GM23338 (cell line): ENCODE measurements around the gene KRTAP23-1. TPM values are rescaled to one million over a fixed set of nuclear protein-coding genes. Genes with fewer than 3 reads are reported as not detected.

Experiments
- ATAC-seq: fragments of 200-7000 bp; cut with Tn5 transposase; 3 replicates; pipeline ENCODE4 v1.9.1; 2020
- DNase-seq: peaks from one replicate; pipeline ENCODE4 v3.0.0-alpha.2; 2015; ENCODE audit warnings: low spot score
- H2AFZ ChIP-seq: fragments of 200-600 bp; sonication (generic); 2 replicates; pipeline ENCODE4 v1.8.0; 2016; ENCODE audit warnings: antibody characterized with exemption, mild to moderate bottlenecking, moderate library complexity
- H3F3A ChIP-seq: fragments of 200-600 bp; sonication (generic); replicated peaks from 2 replicates; pipeline ENCODE4 v1.8.0; 2017; ENCODE audit warnings: antibody characterized with exemption, mixed run types, low read depth
- H3K27ac ChIP-seq: fragments of 200-600 bp; sonication (generic); 2 replicates; pipeline ENCODE4 v1.6.1; 2016; ENCODE audit warnings: low read depth
- H3K27me3 ChIP-seq: fragments of 200-600 bp; sonication (generic); 2 replicates; pipeline ENCODE4 v1.8.0; 2016; ENCODE audit warnings: mild to moderate bottlenecking, mixed run types, moderate library complexity; ENCODE audit not compliant: insufficient read depth
- H3K36me3 ChIP-seq: fragments of 200-600 bp; sonication (generic); 2 replicates; pipeline ENCODE4 v1.8.0; 2016; ENCODE audit warnings: mild to moderate bottlenecking; ENCODE audit not compliant: insufficient read depth
- H3K4me1 ChIP-seq: fragments of 200-600 bp; sonication (generic); 2 replicates; pipeline ENCODE4 v1.8.0; 2016; ENCODE audit warnings: mild to moderate bottlenecking, moderate library complexity; ENCODE audit not compliant: insufficient read depth
- H3K4me2 ChIP-seq: fragments of 200-600 bp; sonication (generic); 2 replicates; pipeline ENCODE4 v1.7.1; 2017; ENCODE audit warnings: mixed run types
- H3K4me3 ChIP-seq: fragments of 200-600 bp; sonication (generic); 2 replicates; pipeline ENCODE4 v1.6.1; 2016; ENCODE audit warnings: mixed run types
- H3K79me2 ChIP-seq: fragments of 200-600 bp; sonication (generic); replicated peaks from 2 replicates; pipeline ENCODE4 v1.8.0; 2017; ENCODE audit warnings: mild to moderate bottlenecking; ENCODE audit not compliant: insufficient read depth
- H3K9me2 ChIP-seq: fragments of 200-600 bp; sonication (generic); 2 replicates; pipeline ENCODE4 v1.8.0; 2017; ENCODE audit not compliant: insufficient read depth
- H4K20me1 ChIP-seq: fragments of 200-600 bp; sonication (generic); replicated peaks from 2 replicates; pipeline ENCODE4 v1.8.0; 2017; ENCODE audit warnings: mild to moderate bottlenecking; ENCODE audit not compliant: insufficient read depth
- H3K27ac Mint-ChIP-seq: 2 replicates; pipeline ENCODE4 v1.8.0; 2020; ENCODE audit warnings: inconsistent platforms, mild to moderate bottlenecking, moderate library complexity, mixed read lengths
- H3K27me3 Mint-ChIP-seq: 3 replicates; pipeline ENCODE4 v1.8.0; 2022; ENCODE audit warnings: low read depth, mild to moderate bottlenecking, moderate library complexity, mixed read lengths, inconsistent platforms; ENCODE audit not compliant: insufficient read depth, poor library complexity
- H3K36me3 Mint-ChIP-seq: 3 replicates; pipeline ENCODE4 v1.8.0; 2021; ENCODE audit warnings: low read depth, mild to moderate bottlenecking, inconsistent platforms, moderate library complexity, mixed read lengths
- H3K4me1 Mint-ChIP-seq: 3 replicates; pipeline ENCODE4 v1.8.0; 2020; ENCODE audit warnings: mild to moderate bottlenecking, inconsistent platforms, mixed read lengths
- H3K4me3 Mint-ChIP-seq: 3 replicates; pipeline ENCODE4 v1.8.0; 2021; ENCODE audit warnings: moderate library complexity, mild to moderate bottlenecking, inconsistent platforms, mixed read lengths
- H3K9me3 Mint-ChIP-seq: 3 replicates; pipeline ENCODE4 v1.8.0; 2020; ENCODE audit warnings: moderate library complexity, mild to moderate bottlenecking, inconsistent platforms, mixed read lengths
- CREB1 ChIP-seq: fragments of 250-450 bp; sonication (Bioruptor Pico); IDR thresholded peaks from 2 replicates; pipeline ENCODE4 v1.5.0; 2020; ENCODE audit warnings: low read depth, mild to moderate bottlenecking, moderate library complexity
- ETS1 ChIP-seq: IDR thresholded peaks from 2 replicates; pipeline ENCODE4 v1.6.1; 2016; ENCODE audit warnings: antibody characterized with exemption
- EZH2 ChIP-seq: fragments of 200-600 bp; sonication (generic); IDR thresholded peaks from one replicate; pipeline ENCODE4 v1.8.0; 2017; ENCODE audit warnings: antibody characterized with exemption, mild to moderate bottlenecking, low read depth; ENCODE audit not compliant: unreplicated experiment
- EZH2phosphoT487 ChIP-seq: fragments of 200-600 bp; sonication (generic); IDR thresholded peaks from one replicate; pipeline ENCODE4 v1.8.1; 2018; ENCODE audit warnings: antibody characterized with exemption; ENCODE audit not compliant: unreplicated experiment
- JUNB ChIP-seq: IDR thresholded peaks from one replicate; pipeline ENCODE4 v1.6.1; 2016; ENCODE audit warnings: antibody characterized with exemption; ENCODE audit not compliant: unreplicated experiment
- NANOG ChIP-seq: IDR thresholded peaks from 2 replicates; pipeline ENCODE4 v1.6.1; 2016; ENCODE audit warnings: antibody characterized with exemption, borderline replicate concordance
- POLR2AphosphoS5 ChIP-seq: IDR thresholded peaks from 2 replicates; pipeline ENCODE4 v1.6.1; 2016; ENCODE audit warnings: antibody characterized with exemption, low read depth
- STAT1 ChIP-seq: IDR thresholded peaks from one replicate; pipeline ENCODE4 v1.6.1; 2016; ENCODE audit warnings: antibody characterized with exemption; ENCODE audit not compliant: unreplicated experiment
- ZNF114 ChIP-seq: fragments of 250-450 bp; sonication (Bioruptor Pico); IDR thresholded peaks from 2 replicates; pipeline ENCODE4 v1.5.0; 2020; ENCODE audit warnings: mild to moderate bottlenecking, moderate library complexity
- ZNF331 ChIP-seq: fragments of 250-450 bp; sonication (Bioruptor Pico); IDR thresholded peaks from 2 replicates; pipeline ENCODE4 v1.5.0; 2020; ENCODE audit warnings: low read depth, mild to moderate bottlenecking, moderate library complexity
- ZNF462 ChIP-seq: fragments of 250-450 bp; sonication (Bioruptor Pico); IDR thresholded peaks from 2 replicates; pipeline ENCODE4 v1.5.0; 2020; ENCODE audit warnings: mild to moderate bottlenecking, moderate library complexity
- polyA plus RNA-seq: library from polyadenylated mRNA; unstranded; fragments of >200 nt; fragmentation: Nextera tagmentation; extraction: Ambion mirVana; gene quantifications from 2 replicates; pipeline ENCODE4 v1.2.1, GENCODE V29; 2016
- total RNA-seq: library from RNA; depleted of rRNA; stranded (reverse); fragments of >200 nt; shearing (Covaris generic); gene quantifications from 2 replicates; pipeline ENCODE4 v1.2.3, GENCODE V29; 2014
- TF ChIP-seq, protein P1 (sequence below): IDR thresholded peaks from one replicate; pipeline ENCODE4 v1.6.1; 2018; ENCODE audit warnings: antibody characterized with exemption; ENCODE audit not compliant: unreplicated experiment
- TF ChIP-seq, protein P2 (sequence below), 2 experiments: fragments of 200-600 bp in 1 of 2; sonication (generic) in 1 of 2; conservative IDR thresholded peaks; 2 replicates each; pipeline versions ENCODE4 v1.5.1 to v1.6.1; 2016 to 2017; ENCODE audit warnings: antibody characterized with exemption in 2 of 2, low read depth in 2 of 2, mild to moderate bottlenecking in 2 of 2, moderate library complexity in 1 of 2

KRTAP23-1 gene
- total and polyA plus RNA-seq, 2 experiments from 2014 or later = not detected

- no peaks in the 10 kb centered on the region for H3F3A ChIP-seq
- H4K20me1 ChIP-seq = no peaks in the 10 kb centered on the region
- H3K79me2 ChIP-seq = no peaks in the 10 kb centered on the region
- no peak for DNase-seq
- H3K36me3 Mint-ChIP-seq = no peaks in the 10 kb centered on the region
- H3K4me2 ChIP-seq = no peak overlapping the region
- H3K9me2 ChIP-seq = no peaks in the 10 kb centered on the region
- H3K4me3 Mint-ChIP-seq = no peak overlapping the region
- TF ChIP-seq, protein P1, sequence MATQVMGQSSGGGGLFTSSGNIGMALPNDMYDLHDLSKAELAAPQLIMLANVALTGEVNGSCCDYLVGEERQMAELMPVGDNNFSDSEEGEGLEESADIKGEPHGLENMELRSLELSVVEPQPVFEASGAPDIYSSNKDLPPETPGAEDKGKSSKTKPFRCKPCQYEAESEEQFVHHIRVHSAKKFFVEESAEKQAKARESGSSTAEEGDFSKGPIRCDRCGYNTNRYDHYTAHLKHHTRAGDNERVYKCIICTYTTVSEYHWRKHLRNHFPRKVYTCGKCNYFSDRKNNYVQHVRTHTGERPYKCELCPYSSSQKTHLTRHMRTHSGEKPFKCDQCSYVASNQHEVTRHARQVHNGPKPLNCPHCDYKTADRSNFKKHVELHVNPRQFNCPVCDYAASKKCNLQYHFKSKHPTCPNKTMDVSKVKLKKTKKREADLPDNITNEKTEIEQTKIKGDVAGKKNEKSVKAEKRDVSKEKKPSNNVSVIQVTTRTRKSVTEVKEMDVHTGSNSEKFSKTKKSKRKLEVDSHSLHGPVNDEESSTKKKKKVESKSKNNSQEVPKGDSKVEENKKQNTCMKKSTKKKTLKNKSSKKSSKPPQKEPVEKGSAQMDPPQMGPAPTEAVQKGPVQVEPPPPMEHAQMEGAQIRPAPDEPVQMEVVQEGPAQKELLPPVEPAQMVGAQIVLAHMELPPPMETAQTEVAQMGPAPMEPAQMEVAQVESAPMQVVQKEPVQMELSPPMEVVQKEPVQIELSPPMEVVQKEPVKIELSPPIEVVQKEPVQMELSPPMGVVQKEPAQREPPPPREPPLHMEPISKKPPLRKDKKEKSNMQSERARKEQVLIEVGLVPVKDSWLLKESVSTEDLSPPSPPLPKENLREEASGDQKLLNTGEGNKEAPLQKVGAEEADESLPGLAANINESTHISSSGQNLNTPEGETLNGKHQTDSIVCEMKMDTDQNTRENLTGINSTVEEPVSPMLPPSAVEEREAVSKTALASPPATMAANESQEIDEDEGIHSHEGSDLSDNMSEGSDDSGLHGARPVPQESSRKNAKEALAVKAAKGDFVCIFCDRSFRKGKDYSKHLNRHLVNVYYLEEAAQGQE = no peak
- TF ChIP-seq NANOG (no peak), JUNB (no peak), CREB1 (no peak), POLR2AphosphoS5 (no peak), EZH2 (no peak), ZNF331 (CRISPR knock-in tag) (no peak), ZNF462 (no peak), STAT1 (no peak), ETS1 (no peak), ZNF114 (no peak), EZH2phosphoT487 (no peak)
- TF ChIP-seq, protein P2, sequence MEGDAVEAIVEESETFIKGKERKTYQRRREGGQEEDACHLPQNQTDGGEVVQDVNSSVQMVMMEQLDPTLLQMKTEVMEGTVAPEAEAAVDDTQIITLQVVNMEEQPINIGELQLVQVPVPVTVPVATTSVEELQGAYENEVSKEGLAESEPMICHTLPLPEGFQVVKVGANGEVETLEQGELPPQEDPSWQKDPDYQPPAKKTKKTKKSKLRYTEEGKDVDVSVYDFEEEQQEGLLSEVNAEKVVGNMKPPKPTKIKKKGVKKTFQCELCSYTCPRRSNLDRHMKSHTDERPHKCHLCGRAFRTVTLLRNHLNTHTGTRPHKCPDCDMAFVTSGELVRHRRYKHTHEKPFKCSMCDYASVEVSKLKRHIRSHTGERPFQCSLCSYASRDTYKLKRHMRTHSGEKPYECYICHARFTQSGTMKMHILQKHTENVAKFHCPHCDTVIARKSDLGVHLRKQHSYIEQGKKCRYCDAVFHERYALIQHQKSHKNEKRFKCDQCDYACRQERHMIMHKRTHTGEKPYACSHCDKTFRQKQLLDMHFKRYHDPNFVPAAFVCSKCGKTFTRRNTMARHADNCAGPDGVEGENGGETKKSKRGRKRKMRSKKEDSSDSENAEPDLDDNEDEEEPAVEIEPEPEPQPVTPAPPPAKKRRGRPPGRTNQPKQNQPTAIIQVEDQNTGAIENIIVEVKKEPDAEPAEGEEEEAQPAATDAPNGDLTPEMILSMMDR (conservative IDR thresholded peaks at IDR 0.05; ENCODE audit: low read depth in 2 of 2) = no peak
- H3K36me3 ChIP-seq = no peaks in the 10 kb centered on the region
- no peaks in the 10 kb centered on the region for H3K27me3 Mint-ChIP-seq
- H2AFZ ChIP-seq = no peak overlapping the region; the same call in 1 of the 2 replicates
- no peaks in the 10 kb centered on the region for H3K4me1 ChIP-seq
- no peak overlapping the region for H3K4me3 ChIP-seq
- ATAC-seq = no peak
- no peaks in the 10 kb centered on the region for H3K27me3 ChIP-seq
- no peaks in the 10 kb centered on the region for H3K9me3 Mint-ChIP-seq
- no peaks in the 10 kb centered on the region for H3K4me1 Mint-ChIP-seq
- H3K27ac ChIP-seq = no peak overlapping the region
- H3K27ac Mint-ChIP-seq = no peak overlapping the region
Observed at GRCh38 chr21:30306884-30307283, 41.5 kb downstream of the KRTAP23-1 start.
